ENCODE measurements around the gene GMNN.

Gene GMNN

DNA sequence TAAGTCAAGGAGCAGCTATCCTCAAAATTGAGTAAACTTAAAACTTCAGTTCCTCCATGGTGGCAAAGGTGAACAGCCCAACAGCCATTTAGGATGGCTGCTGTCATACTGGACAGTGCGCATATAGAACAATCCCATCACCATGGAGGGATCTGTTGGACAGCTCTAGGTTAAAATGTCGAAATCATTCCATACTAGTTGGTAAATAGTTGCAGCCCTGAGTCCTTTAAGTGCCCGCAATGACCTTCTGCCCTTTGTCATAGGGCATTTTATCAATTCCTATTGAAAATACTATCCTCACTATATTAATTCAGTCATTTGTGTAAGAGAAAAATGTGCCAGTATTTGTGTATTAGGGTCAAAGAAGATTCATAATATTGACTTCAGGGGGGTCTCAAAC lies 32.8 kb downstream of the GMNN start:
- no peak for DNase-seq (ENCODE audit: low spot score)

DNA sequence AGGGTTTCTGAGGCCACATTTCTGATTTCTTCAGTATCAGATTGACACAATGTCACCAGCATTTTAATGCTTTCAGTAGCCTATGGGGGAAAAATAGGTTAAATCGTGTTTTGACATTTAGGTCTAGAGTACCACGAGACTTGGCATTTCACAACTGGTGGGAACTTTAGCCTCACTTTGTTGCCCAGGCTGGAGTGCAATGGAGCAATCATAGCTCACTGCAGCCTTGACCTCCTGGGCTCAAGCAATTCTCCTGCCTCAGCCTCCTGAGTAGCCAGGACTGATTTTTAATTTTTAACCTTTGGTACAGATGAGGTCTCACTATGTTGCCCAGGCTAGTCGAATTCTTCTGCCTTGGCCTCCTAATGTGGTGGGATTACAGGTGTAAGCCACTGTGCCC lies 35.0 kb downstream of the GMNN start:
- no peak for DNase-seq (ENCODE audit: low spot score)

DNA sequence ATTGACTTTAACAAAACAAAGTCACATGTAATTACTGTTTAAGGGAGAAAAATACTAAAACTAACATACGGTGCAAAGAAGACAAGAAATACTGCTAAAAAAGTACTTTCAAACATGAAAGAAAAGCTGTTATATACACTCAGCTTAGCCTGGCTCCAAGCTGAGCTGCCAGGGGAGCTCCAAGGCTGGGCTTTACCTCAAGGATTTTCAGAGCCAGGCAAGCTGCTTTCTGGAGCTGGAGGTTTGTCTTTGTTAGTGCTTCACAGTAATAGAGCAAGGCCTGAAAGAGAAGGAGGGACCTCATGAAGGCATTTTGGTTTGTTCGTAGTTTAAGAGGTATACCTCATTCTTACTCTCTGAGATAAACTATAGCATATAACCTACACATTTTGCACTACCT lies 43.6 kb downstream of the GMNN start:
- no peak for DNase-seq (ENCODE audit: low spot score)

DNA sequence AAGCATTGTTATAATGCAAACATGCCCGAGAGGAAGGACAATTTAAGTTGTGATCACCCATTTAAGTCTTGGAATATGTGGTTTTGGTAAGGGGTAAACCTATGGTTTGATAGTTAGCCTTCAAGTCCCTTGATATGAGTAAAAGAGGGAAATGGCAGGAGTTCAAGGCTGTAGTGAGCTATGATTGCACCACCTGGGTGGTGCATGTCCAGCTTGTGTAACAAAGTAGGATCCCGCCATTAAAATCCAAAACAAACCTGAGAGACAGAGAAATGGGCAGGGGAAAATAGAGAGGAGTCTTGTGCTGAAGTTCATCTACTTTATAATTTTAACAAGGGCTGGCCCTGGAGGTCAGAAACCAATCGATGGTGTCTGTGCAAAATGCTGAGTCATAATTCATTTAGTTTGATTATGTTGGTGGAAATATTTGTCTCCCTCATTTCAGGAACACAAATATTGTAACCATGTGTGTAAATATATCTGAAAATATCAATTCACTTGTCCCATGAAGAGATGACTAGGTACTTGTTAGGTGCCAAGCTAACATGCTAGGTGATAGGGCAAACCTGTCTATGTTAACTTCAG lies 47.2 kb downstream of the GMNN start:
- no peak for DNase-seq (ENCODE audit: low spot score)

DNA sequence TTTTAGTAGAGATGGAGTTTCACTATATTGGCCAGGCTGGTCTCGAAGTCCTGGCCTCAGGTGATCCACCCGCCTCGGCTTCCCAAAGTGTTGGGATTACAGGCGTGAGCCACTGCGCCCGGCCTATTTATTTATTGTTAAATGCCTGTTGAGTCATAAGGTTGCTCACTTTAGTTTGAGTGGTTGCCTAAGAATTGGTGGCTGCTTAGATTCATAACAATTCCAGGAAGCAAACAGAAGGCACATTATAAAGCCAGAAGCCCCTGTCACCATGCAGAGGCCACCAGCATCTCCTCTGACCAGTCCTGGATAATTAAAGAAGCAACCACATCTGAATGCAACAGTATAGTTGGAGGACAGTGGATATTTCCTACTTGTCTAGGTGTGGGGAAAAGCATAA lies 48.0 kb downstream of the GMNN start:
- DNase-seq (ENCODE audit: low spot score): no peak

DNA sequence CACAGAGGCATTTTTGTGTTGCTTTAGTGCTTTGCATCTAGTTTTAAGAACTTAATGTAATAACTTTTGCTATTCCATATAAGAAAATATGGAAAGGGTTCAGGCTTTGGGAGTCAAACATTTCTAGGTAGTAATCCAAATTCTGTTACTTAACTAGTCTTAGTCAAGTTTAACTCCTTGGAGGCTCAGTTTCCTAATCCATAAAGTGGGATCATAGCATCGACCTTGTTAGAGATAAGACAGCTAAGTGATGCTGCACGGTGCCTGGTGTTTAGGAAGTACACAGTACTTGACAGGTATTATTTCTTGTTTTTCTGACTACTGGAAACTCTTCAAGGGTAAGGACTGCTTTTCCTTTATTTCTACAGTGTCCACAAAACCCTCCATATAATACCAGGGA lies 48.4 kb downstream of the GMNN start:
- no peak for DNase-seq (ENCODE audit: low spot score)

DNA sequence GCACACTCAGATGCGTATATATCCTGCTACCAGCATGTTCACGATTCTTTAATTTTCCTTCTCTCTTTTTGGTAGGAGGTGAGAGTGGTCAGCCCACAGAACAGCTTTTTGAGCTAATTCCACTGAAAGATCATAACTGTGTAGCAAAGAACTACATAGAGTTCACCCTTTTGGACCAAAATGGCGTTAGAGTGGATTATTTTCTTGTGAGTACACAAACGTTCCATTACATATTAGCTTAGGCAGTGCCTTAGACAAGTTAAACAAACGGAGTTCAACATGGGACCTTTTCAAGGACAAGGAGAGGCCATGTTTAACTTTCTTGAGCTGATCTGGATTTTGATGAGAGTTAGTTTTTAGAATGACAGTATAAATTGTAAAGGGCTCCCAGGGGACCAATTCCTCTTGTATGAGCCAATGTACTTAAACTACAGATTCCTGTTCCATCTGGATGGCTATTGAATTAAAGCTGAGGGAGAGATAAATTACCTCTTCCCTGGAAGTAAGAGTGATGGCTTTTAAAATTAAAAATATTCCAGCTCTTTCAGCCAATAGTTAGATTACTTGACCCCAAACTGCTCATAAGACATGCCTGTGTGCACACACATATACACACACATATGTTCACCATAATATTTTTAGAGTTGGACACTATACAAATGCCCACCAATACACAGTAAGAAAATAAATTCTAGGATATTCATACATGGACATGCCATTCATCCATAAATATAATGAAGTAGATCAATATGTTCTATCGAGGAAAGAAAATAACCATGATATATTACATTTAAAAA lies 49.6 kb downstream of the GMNN start:
- DNase-seq (ENCODE audit: low spot score): no peak

DNA sequence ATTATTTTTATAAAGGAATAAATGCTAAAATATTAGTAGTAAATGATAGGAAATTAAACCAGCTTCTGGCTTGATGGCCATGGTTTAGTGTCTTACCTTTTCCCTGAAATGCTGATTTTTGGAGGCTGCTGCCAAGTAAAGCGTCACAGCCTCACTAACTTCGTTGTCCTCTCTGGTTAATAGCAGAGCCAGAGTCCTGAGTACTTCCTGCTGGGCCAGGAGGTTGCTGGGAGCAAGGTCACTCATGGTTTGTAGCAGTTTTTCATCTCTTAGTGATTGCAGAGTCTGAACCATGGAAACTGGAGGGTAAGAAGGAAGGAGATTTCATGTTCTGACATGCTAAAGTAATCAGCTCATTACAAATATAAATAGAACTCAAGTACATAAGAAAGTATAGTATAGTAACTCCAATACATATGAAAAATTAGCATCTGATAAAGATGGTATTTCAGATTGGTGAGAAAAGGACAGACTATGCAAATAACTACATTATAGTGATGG lies 50.4 kb downstream of the GMNN start:
- DNase-seq (ENCODE audit: low spot score): no peak

DNA sequence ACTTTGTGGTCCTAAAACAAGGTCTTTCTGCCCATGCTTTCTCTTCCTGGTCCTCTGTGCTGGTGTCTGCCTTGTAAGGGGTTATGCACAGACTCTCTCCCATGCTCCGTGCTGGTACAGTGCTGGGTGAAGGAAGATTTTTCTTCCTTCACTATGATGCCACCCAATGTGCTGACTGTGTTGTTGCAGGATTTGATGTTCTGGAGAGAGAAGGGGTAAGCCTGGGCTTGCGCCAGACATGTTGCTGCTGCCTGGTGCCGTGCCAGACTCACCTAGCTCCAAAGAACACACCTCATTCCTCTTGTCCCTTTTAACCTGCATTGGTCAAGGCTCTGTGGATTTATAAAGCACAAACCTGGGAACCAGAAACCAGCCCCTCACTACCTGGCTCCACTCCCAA lies 52.4 kb downstream of the GMNN start:
- DNase-seq (ENCODE audit: low spot score): no peak

DNA sequence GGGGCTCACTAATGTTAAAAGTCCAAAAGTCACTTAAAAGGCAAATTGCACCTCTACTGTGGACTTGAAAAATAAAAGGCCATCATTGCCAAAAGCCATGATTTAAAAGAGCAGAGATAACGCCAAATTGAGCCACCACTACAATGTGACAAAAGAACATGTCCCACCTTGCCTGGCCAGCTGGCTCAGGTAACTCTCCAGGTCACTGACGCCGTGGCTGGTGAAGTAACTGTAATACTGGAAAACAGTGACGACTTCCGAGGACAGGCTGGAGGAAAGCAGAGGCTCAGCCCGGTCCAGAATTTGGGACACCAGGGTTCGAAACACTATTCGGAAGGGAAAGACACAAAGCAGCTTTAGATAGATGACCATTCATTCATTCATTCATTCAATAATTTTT lies 53.2 kb downstream of the GMNN start:
- DNase-seq (ENCODE audit: low spot score): no peak

DNA sequence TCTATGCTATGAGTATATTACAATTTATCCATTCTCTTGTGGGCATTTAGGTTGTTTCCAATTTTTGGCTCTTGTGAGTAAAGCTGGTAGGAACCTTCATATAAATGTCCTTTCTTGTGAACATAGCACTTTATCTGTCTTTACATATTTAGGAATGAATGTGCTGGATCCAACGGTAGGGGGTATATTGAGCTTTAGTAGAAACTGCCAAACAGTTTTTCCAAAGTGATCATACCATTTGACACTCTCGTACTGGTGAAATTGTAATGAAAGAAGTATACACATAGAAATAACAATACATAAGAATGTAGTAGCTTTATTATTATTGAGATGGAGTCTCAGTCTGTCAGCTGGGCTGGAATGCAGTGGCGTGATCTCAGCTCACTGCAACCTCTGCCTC lies 54.9 kb downstream of the GMNN start:
- no peak for DNase-seq (ENCODE audit: low spot score)

DNA sequence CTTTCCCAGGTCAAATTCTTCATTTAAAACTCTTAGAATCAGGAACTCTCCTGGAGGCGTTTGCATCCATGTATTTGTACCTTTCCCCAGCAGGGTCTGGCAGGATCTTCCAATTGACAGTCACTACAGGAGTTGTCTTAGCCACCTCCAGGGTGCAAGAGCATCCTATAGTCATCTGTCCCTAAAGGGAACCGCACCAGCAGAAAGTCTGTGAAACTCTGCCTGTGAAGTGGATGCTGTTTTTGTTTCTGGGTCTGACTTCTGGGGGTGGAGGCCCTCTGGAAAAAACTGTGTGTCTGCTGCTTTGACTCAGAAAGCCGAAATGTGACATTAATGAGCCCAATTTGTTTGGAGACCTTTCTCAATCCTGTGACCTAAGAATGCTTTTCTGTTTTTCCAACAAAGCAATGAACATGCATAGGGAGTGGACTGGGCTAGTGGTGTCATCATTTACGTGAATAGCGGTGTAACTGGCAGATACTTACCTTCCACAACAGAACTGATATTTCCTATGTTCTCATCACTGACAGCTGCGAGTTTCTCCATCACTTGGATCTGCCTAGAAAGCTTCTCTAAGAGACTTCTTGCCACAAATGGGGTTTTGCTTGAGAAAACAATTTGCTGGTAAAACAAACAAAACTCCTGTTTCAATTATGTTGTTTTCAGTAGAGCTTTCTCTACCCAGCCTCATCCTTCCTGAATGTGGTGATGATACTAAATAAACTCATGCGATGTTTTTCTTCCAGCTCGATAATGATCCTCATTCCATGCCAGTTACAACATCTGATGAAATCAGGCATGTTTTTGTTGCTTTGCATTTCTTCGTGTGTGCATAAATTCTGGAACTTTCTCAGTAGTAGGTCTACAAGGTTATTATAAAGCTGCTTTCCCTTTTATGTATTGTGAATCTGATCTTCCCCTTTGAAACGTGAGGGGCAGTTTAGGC lies 57.3 kb downstream of the GMNN start:
- no peak for DNase-seq (ENCODE audit: low spot score)

DNA sequence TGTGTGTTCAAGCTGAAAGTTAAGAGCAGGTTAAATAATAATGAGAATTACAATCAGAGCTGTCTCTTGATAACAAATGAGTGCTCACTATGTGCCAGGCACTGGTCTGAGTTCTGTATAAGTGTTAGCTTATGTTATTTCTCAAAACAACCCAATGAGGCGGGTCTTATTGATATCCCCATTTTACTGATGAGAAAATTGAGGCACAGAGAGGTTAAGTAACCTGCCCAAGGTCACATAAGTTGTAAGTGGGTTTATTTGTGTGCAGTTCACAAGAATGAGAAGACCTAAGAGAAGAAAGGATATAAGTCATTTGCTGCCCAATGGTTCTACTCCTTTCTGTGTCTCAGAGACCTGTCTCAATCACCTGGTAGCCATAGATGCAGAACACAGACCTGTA lies 58.1 kb downstream of the GMNN start:
- no peak for DNase-seq (ENCODE audit: low spot score)

DNA sequence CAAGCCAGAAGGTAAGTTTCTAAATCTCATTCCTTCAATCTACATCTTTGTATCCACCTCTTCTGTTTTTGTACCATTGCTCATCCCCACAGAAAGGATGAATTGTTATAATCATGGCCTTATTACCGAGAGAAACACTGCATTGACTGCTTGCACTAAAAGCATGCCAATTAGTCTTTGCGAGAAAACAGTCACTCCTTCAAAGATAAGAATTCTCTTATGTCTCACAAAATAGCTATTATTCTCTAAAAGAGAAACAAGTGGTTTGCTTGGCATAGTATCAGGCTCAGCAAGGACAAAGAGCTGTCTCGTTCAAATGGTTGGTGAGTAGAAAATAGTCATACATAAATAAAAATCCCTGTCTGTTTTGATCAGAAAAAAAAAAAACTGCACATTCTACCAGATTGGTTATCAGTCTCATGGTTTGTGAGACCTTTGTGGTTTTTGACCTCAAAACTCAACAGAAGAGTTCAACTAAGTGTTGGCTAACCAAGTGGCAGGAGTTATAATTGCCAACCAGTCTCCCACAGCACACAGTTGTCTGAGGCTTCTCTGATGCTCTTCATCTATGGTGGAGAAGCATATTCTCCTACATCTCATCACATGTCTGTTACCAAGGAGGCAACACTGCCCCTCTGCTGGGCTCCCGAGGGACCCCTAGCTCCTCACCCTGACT lies 59.1 kb downstream of the GMNN start:
- no peak for DNase-seq (ENCODE audit: low spot score)
